ENCODE data around the gene TERB1.

DNA sequence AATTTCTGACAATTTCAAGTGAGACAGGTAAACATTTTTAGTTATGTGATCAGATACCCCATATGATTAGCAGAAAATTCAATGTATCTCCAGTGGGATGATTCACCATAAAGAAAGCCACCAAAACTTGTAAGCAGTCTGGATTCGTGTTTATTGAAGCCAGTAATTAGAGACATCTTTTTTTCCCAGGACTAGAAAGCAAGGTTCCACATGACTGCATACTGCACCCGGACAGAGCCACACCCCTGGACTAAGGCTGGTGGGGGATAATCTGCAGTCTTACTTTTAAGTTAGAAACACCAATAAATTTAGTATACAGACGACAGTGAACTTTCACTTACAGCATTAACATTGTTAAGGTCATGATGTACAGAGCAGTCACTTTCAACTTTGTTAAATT, 80.6 kb downstream of the TERB1 start:
- TF ChIP-seq, protein P1, sequence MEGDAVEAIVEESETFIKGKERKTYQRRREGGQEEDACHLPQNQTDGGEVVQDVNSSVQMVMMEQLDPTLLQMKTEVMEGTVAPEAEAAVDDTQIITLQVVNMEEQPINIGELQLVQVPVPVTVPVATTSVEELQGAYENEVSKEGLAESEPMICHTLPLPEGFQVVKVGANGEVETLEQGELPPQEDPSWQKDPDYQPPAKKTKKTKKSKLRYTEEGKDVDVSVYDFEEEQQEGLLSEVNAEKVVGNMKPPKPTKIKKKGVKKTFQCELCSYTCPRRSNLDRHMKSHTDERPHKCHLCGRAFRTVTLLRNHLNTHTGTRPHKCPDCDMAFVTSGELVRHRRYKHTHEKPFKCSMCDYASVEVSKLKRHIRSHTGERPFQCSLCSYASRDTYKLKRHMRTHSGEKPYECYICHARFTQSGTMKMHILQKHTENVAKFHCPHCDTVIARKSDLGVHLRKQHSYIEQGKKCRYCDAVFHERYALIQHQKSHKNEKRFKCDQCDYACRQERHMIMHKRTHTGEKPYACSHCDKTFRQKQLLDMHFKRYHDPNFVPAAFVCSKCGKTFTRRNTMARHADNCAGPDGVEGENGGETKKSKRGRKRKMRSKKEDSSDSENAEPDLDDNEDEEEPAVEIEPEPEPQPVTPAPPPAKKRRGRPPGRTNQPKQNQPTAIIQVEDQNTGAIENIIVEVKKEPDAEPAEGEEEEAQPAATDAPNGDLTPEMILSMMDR (IDR thresholded peaks at IDR 0.05): no peak
- TF ChIP-seq, protein P2, sequence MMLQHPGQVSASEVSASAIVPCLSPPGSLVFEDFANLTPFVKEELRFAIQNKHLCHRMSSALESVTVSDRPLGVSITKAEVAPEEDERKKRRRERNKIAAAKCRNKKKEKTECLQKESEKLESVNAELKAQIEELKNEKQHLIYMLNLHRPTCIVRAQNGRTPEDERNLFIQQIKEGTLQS (CRISPR knock-in tag; conservative IDR thresholded peaks at IDR 0.05): no peak
- no peak for TF ChIP-seq ATF2 (CRISPR knock-in tag; IDR thresholded peaks at IDR 0.05; ENCODE audit: borderline replicate concordance, low read depth)

All from WTC11 (cell line).